HCT116 (cell line): Measurements from ENCODE around the gene PRKN.

ENCODE experiments used
- CTCF ChIP-seq, 3 experiments: fragments of 200-600 bp in 1 of 3; sonication (generic) in 1 of 3; IDR thresholded peaks in 2 of 3; conservative IDR thresholded peaks in 1 of 3; 2 replicates each; pipeline ENCODE4 v1.5.1; 2012 to 2017; ENCODE audit warnings: low read depth in 2 of 3, low read length in 2 of 3, antibody characterized with exemption in 1 of 3, borderline replicate concordance in 1 of 3, control low read depth in 1 of 3, mild to moderate bottlenecking in 1 of 3, mixed read lengths in 1 of 3, mixed run types in 1 of 3, moderate library complexity in 1 of 3; ENCODE audit not compliant: insufficient read depth in 1 of 3
- EGR1 ChIP-seq: IDR thresholded peaks from 2 replicates; pipeline ENCODE4 v1.6.1; 2012; ENCODE audit warnings: low read depth
- EZH2 ChIP-seq: fragments of 200-600 bp; sonication (generic); IDR thresholded peaks from 2 replicates; pipeline ENCODE4 v1.6.1; 2017; ENCODE audit warnings: antibody characterized with exemption, mixed run types
- JUND ChIP-seq: IDR thresholded peaks from 2 replicates; pipeline ENCODE4 v1.6.1; 2012
- POLR2A ChIP-seq: IDR thresholded peaks from 2 replicates; pipeline ENCODE4 v1.7.0; 2011; ENCODE audit warnings: borderline replicate concordance; ENCODE audit not compliant: insufficient read depth, insufficient read length; ENCODE audit errors: extremely low read depth
- POLR2AphosphoS5 ChIP-seq: IDR thresholded peaks from 2 replicates; pipeline ENCODE4 v1.6.1; 2011; ENCODE audit warnings: mild to moderate bottlenecking, low read depth, low read length, moderate library complexity
- RAD21 ChIP-seq: IDR thresholded peaks from 2 replicates; pipeline ENCODE4 v1.6.1; 2012; ENCODE audit warnings: low read depth, mild to moderate bottlenecking
- REST ChIP-seq: IDR thresholded peaks from 2 replicates; pipeline ENCODE4 v1.6.1; 2012; ENCODE audit warnings: low read depth
- SIN3A ChIP-seq: IDR thresholded peaks from 2 replicates; pipeline ENCODE4 v1.6.1; 2012; ENCODE audit warnings: low read depth
- TCF7L2 ChIP-seq: IDR thresholded peaks from 2 replicates; pipeline ENCODE4 v1.7.0; 2011; ENCODE audit warnings: borderline replicate concordance, inconsistent platforms; ENCODE audit not compliant: insufficient read depth, insufficient read length; ENCODE audit errors: extremely low read depth
- ZNF274 ChIP-seq: fragments of 200-500 bp; sonication (Bioruptor generic); IDR thresholded peaks from 2 replicates; pipeline ENCODE4 v1.6.1; 2014; ENCODE audit warnings: mild to moderate bottlenecking, low read depth, low read length, inconsistent platforms

GRCh38 chr6:162485464-162485863 is 242.1 kb downstream of the PRKN start:
- TF ChIP-seq CTCF (IDR thresholded peaks at IDR 0.05 in 2 of 3, conservative IDR thresholded peaks at IDR 0.05 in 1 of 3; ENCODE audit: borderline replicate concordance in 1 of 3, insufficient read depth in 1 of 3, low read depth in 2 of 3, low read length in 2 of 3), result no peak
- TF ChIP-seq POLR2AphosphoS5, result no peak
- TF ChIP-seq EGR1, result no peak
- TF ChIP-seq TCF7L2, result no peak
- no peak for TF ChIP-seq POLR2A
- no peak for TF ChIP-seq RAD21
- no peak for TF ChIP-seq EZH2
- no peak for TF ChIP-seq ZNF274
- TF ChIP-seq SIN3A, result no peak
- TF ChIP-seq REST, result no peak
- no peak for TF ChIP-seq JUND
